Neural cell (in vitro differentiated cells): ENCODE data around the gene ABAT. TPM values are rescaled to one million over a fixed set of nuclear protein-coding genes. Genes with fewer than 3 reads are reported as not detected.

ENCODE experiments used
- H2AFZ ChIP-seq: fragments of 200-600, 300-800 bp; sonication (generic), shearing (Covaris generic); 2 replicates; pipeline ENCODE4 v1.6.0; 2014; ENCODE audit warnings: low read depth, mild to moderate bottlenecking, antibody characterized with exemption, low read length, moderate library complexity
- H3F3A ChIP-seq: fragments of 200-600 bp; shearing (Covaris generic); 2 replicates; pipeline ENCODE4 v1.6.1; 2016; ENCODE audit warnings: mild to moderate bottlenecking, moderate library complexity, mixed read lengths, antibody characterized with exemption, low read length; ENCODE audit not compliant: insufficient read depth, poor library complexity, severe bottlenecking
- H3K27ac ChIP-seq: fragments of 200-600, 300-800 bp; sonication (generic), shearing (Covaris generic); 2 replicates; pipeline ENCODE4 v1.5.1; 2014; ENCODE audit warnings: mild to moderate bottlenecking, low read length, moderate library complexity
- H3K27me3 ChIP-seq: fragments of 300-800, 200-600 bp; sonication (generic), shearing (Covaris generic); 2 replicates; pipeline ENCODE4 v1.6.0; 2014; ENCODE audit warnings: mild to moderate bottlenecking, low read depth, low read length, moderate library complexity; ENCODE audit not compliant: insufficient read depth
- H3K36me3 ChIP-seq: fragments of 300-800, 200-600 bp; sonication (generic), shearing (Covaris generic); 2 replicates; pipeline ENCODE4 v1.5.1; 2014; ENCODE audit warnings: mild to moderate bottlenecking, antibody characterized with exemption, low read length, moderate library complexity; ENCODE audit not compliant: insufficient read depth
- H3K4me2 ChIP-seq: fragments of 300-800, 200-600 bp; sonication (generic), shearing (Covaris generic); 2 replicates; pipeline ENCODE4 v1.6.0; 2014; ENCODE audit warnings: mild to moderate bottlenecking, low read length
- H3K4me3 ChIP-seq: fragments of 300-800, 200-600 bp; sonication (generic), shearing (Covaris generic); 2 replicates; pipeline ENCODE4 v1.5.1; 2014; ENCODE audit warnings: mild to moderate bottlenecking, low read length, moderate library complexity
- H3K79me2 ChIP-seq: fragments of 200-600 bp; shearing (Covaris generic); replicated peaks from 2 replicates; pipeline ENCODE4 v1.6.0; 2014; ENCODE audit warnings: mild to moderate bottlenecking, low read length, moderate library complexity; ENCODE audit not compliant: insufficient read depth
- H3K9ac ChIP-seq: fragments of 300-800, 200-600 bp; sonication (generic), shearing (Covaris generic); 2 replicates; pipeline ENCODE4 v1.6.1; 2016; ENCODE audit warnings: mild to moderate bottlenecking, low read length, mixed read lengths
- H3K9me2 ChIP-seq: fragments of 200-600 bp; shearing (Covaris generic); 2 replicates; pipeline ENCODE4 v1.6.1; 2016; ENCODE audit warnings: mild to moderate bottlenecking, low read length, mixed read lengths; ENCODE audit not compliant: insufficient read depth
- H3K9me3 ChIP-seq: fragments of 200-600, 300-800 bp; sonication (generic), shearing (Covaris generic); 2 replicates; pipeline ENCODE4 v1.6.1; 2016; ENCODE audit warnings: mild to moderate bottlenecking, mixed run types, low read length, moderate library complexity, mixed read lengths
- H4K20me1 ChIP-seq: fragments of 200-600 bp; shearing (Covaris generic); 2 replicates; pipeline ENCODE4 v1.6.1; 2016; ENCODE audit warnings: mild to moderate bottlenecking, mixed run types; ENCODE audit not compliant: insufficient read depth
- EP300 ChIP-seq: fragments of 450-650 bp; conservative IDR thresholded peaks from 2 replicates; pipeline ENCODE4 v1.6.1; 2014; ENCODE audit warnings: antibody characterized with exemption, mild to moderate bottlenecking, moderate library complexity; ENCODE audit not compliant: poor library complexity, severe bottlenecking
- EZH2 ChIP-seq: fragments of 200-600, 300-800 bp; shearing (Covaris generic), sonication (generic); IDR thresholded peaks from 2 replicates; pipeline ENCODE4 v1.6.1; 2014; ENCODE audit warnings: antibody characterized with exemption, low read length, borderline replicate concordance, mild to moderate bottlenecking; ENCODE audit not compliant: insufficient read depth, poor library complexity, severe bottlenecking
- MXI1 ChIP-seq: fragments of 450-650 bp; conservative IDR thresholded peaks from 2 replicates; pipeline ENCODE4 v1.6.1; 2014; ENCODE audit warnings: antibody characterized with exemption, mild to moderate bottlenecking; ENCODE audit not compliant: poor library complexity, severe bottlenecking
- POLR2AphosphoS5 ChIP-seq: IDR thresholded peaks from 2 replicates; pipeline ENCODE4 v1.6.1; 2012
- RAD21 ChIP-seq: fragments of 450-650 bp; conservative IDR thresholded peaks from 2 replicates; pipeline ENCODE4 v1.6.1; 2014; ENCODE audit warnings: antibody characterized with exemption, mild to moderate bottlenecking, moderate library complexity
- REST ChIP-seq: IDR thresholded peaks from 2 replicates; pipeline ENCODE4 v1.6.1; 2012; ENCODE audit warnings: borderline replicate concordance
- SMC3 ChIP-seq: fragments of 450-650 bp; conservative IDR thresholded peaks from 2 replicates; pipeline ENCODE4 v1.6.1; 2014; ENCODE audit warnings: antibody characterized with exemption, mild to moderate bottlenecking, moderate library complexity; ENCODE audit not compliant: poor library complexity
- TAF1 ChIP-seq: IDR thresholded peaks from 2 replicates; pipeline ENCODE4 v1.6.1; 2012; ENCODE audit warnings: low read depth
- polyA minus RNA-seq: library from RNA; depleted of rRNA, polyadenylated mRNA; stranded (reverse); fragments of >200 nt; gene quantifications from 2 replicates; pipeline ENCODE4 v1.2.3, GENCODE V29; 2014
- polyA plus RNA-seq: library from polyadenylated mRNA; depleted of rRNA; stranded (reverse); fragments of >200 nt; gene quantifications from 2 replicates; pipeline ENCODE4 v1.2.3, GENCODE V29; 2014
- TF ChIP-seq, protein P1 (sequence below): fragments of 450-650 bp; IDR thresholded peaks from 2 replicates; pipeline ENCODE4 v1.5.1; 2014; ENCODE audit warnings: antibody characterized with exemption, mild to moderate bottlenecking, moderate library complexity; ENCODE audit not compliant: poor library complexity, severe bottlenecking

Gene ABAT
- polyA plus RNA-seq (125 and 132 TPM in 2 replicates), polyA minus RNA-seq (187 and 206 TPM in 2 replicates)

- no peaks in the 10 kb centered on the region for H4K20me1 ChIP-seq
- no peaks in the 10 kb centered on the region for H3K9me2 ChIP-seq
- peaks cover 21% of the 10 kb centered on the region for H3K79me2 ChIP-seq
- peak within 1 kb of the TSS; percentile 88 for H2AFZ ChIP-seq
- no peaks in the 10 kb centered on the region for H3K36me3 ChIP-seq
- peak within 1 kb of the TSS; percentile 68 for H3K9ac ChIP-seq
- no peak within 1 kb of the TSS for H3K27ac ChIP-seq
- TF ChIP-seq RAD21: peak; percentile 45
- no peak for TF ChIP-seq REST
- peak; percentile 50 for TF ChIP-seq MXI1
- TF ChIP-seq, protein P1, sequence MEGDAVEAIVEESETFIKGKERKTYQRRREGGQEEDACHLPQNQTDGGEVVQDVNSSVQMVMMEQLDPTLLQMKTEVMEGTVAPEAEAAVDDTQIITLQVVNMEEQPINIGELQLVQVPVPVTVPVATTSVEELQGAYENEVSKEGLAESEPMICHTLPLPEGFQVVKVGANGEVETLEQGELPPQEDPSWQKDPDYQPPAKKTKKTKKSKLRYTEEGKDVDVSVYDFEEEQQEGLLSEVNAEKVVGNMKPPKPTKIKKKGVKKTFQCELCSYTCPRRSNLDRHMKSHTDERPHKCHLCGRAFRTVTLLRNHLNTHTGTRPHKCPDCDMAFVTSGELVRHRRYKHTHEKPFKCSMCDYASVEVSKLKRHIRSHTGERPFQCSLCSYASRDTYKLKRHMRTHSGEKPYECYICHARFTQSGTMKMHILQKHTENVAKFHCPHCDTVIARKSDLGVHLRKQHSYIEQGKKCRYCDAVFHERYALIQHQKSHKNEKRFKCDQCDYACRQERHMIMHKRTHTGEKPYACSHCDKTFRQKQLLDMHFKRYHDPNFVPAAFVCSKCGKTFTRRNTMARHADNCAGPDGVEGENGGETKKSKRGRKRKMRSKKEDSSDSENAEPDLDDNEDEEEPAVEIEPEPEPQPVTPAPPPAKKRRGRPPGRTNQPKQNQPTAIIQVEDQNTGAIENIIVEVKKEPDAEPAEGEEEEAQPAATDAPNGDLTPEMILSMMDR: no peak
- TF ChIP-seq EP300: no peak
- peak; percentile 67 for TF ChIP-seq POLR2AphosphoS5
- TF ChIP-seq EZH2: no peak
- peak; percentile 54 for TF ChIP-seq SMC3
- TF ChIP-seq TAF1: no peak
- H3F3A ChIP-seq: no peaks in the 10 kb centered on the region
- no peaks in the 10 kb centered on the region for H3K27me3 ChIP-seq
- H3K4me2 ChIP-seq: peak within 1 kb of the TSS; percentile 84
- no peaks in the 10 kb centered on the region for H3K9me3 ChIP-seq
- peak within 1 kb of the TSS; percentile 76 for H3K4me3 ChIP-seq
These were observed at the start of gene ABAT for GRCh38 chr16:8674413-8675022. Gene ABAT (plus strand): TSS chr16:8674617. CDS start chr16:8735740, 61,123 bp downstream.

DNA sequence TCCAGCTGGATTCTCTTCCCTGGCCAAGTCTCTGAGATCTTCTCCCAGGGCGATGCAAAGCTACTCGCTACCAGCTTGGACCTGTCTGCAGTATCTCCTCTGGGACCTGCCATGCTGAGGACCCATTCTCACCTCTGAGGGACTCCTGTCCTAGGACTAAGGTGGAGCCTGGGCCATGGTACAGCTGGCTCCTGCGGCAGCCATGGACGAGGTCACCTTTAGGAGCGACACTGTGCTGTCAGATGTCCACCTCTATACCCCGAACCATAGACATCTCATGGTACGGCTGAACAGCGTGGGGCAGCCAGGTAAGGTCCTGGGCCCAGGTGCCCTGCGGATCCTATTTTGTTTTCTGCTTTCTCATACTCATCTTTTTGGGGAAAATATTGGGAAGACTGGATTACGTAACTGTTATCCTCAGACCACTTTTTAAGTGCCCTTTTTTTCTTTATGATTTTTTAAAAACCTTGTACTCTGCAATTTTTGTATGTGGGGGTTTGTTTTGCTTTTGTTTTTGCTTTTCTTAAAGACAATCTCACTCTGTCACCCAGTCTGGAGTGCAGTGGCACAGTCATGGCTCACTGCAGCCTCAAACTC lies 48.8 kb upstream of the ABAT start:
- no peak for TF ChIP-seq EZH2
- no peak for TF ChIP-seq EP300
- TF ChIP-seq MXI1: no peak
- no peak for TF ChIP-seq POLR2AphosphoS5
- no peak for TF ChIP-seq RAD21
- H4K20me1 ChIP-seq: no peaks in the 10 kb centered on the region
- no peak overlapping the region for H3K4me3 ChIP-seq
- no peak overlapping the region for H3K27ac ChIP-seq
- no peak overlapping the region for H3K4me2 ChIP-seq
- H3K9me2 ChIP-seq: no peaks in the 10 kb centered on the region
- H3K9ac ChIP-seq: no peak overlapping the region
- H3K27me3 ChIP-seq: no peaks in the 10 kb centered on the region
- peaks cover 35% of the 10 kb centered on the region for H3K79me2 ChIP-seq
- no peaks in the 10 kb centered on the region for H3K9me3 ChIP-seq
- H3F3A ChIP-seq: no peaks in the 10 kb centered on the region
- no peaks in the 10 kb centered on the region for H3K36me3 ChIP-seq
- no peak overlapping the region for H2AFZ ChIP-seq
